OCI-LY7 (cell line): Measurements from ENCODE around the gene TNIK. TPM values are rescaled to one million over a fixed set of nuclear protein-coding genes. Genes with fewer than 3 reads are reported as not detected.

Experiments
- BruUV-seq: library from RNA; stranded (reverse); fragments of 400-500 nt; replicated peaks from 2 replicates; lab custom pipeline; 2021; lab: Mats Ljungman, UMichigan
- CTCF ChIA-PET: fragments of 300-600 bp; sonication (Branson Sonifier 250); formaldehyde crosslinking; loops from one replicate; lab custom pipeline; 2022; ENCODE audit warnings: antibody characterized with exemption; ENCODE audit not compliant: unreplicated experiment; lab: Charles Lee
- POLR2A ChIA-PET: fragments of 300-600 bp; sonication (Branson Sonifier 250); formaldehyde crosslinking; loops from one replicate; lab custom pipeline; 2022; ENCODE audit warnings: antibody characterized with exemption; lab: Charles Lee
- DNase-seq: peaks from one replicate; pipeline ENCODE4 v3.0.0-alpha.2; 2015; ENCODE audit warnings: low spot score
- H2AFZ ChIP-seq: fragments of 200-600 bp; sonication (generic), shearing (Covaris generic); 2 replicates; pipeline ENCODE4 v1.6.1; 2014; ENCODE audit warnings: mild to moderate bottlenecking, antibody characterized with exemption, low read length, moderate library complexity
- H3K27ac ChIP-seq: fragments of 200-600 bp; sonication (generic); 2 replicates; pipeline ENCODE4 v1.5.1; 2014; ENCODE audit warnings: mixed run types, low read depth, mild to moderate bottlenecking, moderate library complexity, low read length, inconsistent platforms; ENCODE audit not compliant: poor library complexity, severe bottlenecking
- H3K36me3 ChIP-seq: fragments of 200-600 bp; sonication (generic); 2 replicates; pipeline ENCODE4 v1.6.1; 2014; ENCODE audit warnings: mild to moderate bottlenecking, antibody characterized with exemption, low read length, moderate library complexity, mixed read lengths; ENCODE audit not compliant: insufficient read depth
- H3K4me1 ChIP-seq: fragments of 200-600 bp; sonication (generic); 2 replicates; pipeline ENCODE4 v1.5.1; 2014; ENCODE audit warnings: mild to moderate bottlenecking, low read length; ENCODE audit not compliant: insufficient read depth, poor library complexity, severe bottlenecking
- H3K4me2 ChIP-seq: fragments of 200-600 bp; sonication (generic); 2 replicates; pipeline ENCODE4 v1.6.1; 2014; ENCODE audit warnings: mild to moderate bottlenecking, low read length
- H3K4me3 ChIP-seq: fragments of 200-600 bp; sonication (generic); 2 replicates; pipeline ENCODE4 v1.5.1; 2014; ENCODE audit warnings: mild to moderate bottlenecking, low read depth, low read length; ENCODE audit not compliant: poor library complexity, severe bottlenecking
- H3K79me2 ChIP-seq: fragments of 200-600 bp; sonication (generic); 2 replicates; pipeline ENCODE4 v1.6.1; 2016; ENCODE audit warnings: low read depth, mild to moderate bottlenecking, low read length, moderate library complexity, mixed read lengths; ENCODE audit not compliant: insufficient read depth
- H3K9me2 ChIP-seq: fragments of 200-600 bp; sonication (generic); 2 replicates; pipeline ENCODE4 v1.6.1; 2016; ENCODE audit warnings: mild to moderate bottlenecking, low read length, mixed read lengths; ENCODE audit not compliant: insufficient read depth
- H3K9me3 ChIP-seq: fragments of 200-600 bp; sonication (generic); 2 replicates; pipeline ENCODE4 v1.6.1; 2014; ENCODE audit warnings: mild to moderate bottlenecking, mixed run types, low read length, mixed read lengths
- H4K20me1 ChIP-seq: fragments of 200-600 bp; sonication (generic); 2 replicates; pipeline ENCODE4 v1.6.1; 2014; ENCODE audit warnings: mild to moderate bottlenecking, antibody characterized with exemption, low read length, moderate library complexity, mixed read lengths; ENCODE audit not compliant: insufficient read depth
- EZH2phosphoT487 ChIP-seq: fragments of 200-600 bp; sonication (generic); IDR thresholded peaks from 2 replicates; pipeline ENCODE4 v1.6.1; 2018; ENCODE audit warnings: low read depth, borderline replicate concordance, mild to moderate bottlenecking, mixed run types, antibody characterized with exemption, low read length, moderate library complexity, mixed read lengths
- intact Hi-C: fragments of 100-400 bp; cut with micrococcal nuclease; formaldehyde crosslinking; loops from one replicate; pipeline ENCODE4 v1.10.0; 2022; ENCODE audit not compliant: unreplicated experiment
- total RNA-seq, 2 experiments: library from RNA; depleted of rRNA in 1 of 2; stranded (reverse); fragments of >200 nt in 1 of 2; shearing (Covaris generic) in 1 of 2; gene quantifications; 2 replicates each; pipeline ENCODE4 v1.2.3, GENCODE V29; 2014 to 2022
- TF ChIP-seq, protein P1 (sequence below): fragments of 200-600 bp; sonication (generic); conservative IDR thresholded peaks from 2 replicates; pipeline ENCODE4 v1.5.1; 2014; ENCODE audit warnings: mild to moderate bottlenecking, antibody characterized with exemption, low read length, moderate library complexity, mixed read lengths

Gene TNIK
- total RNA-seq, 2 experiments from 2014 or later, result not detected

- H3K9me2 ChIP-seq, result no peaks in the 10 kb centered on the region; the same call in 1 of the 2 replicates
- no peaks in the 10 kb centered on the region for H3K79me2 ChIP-seq
- H2AFZ ChIP-seq, result no peak overlapping the region
- H3K36me3 ChIP-seq, result no peaks in the 10 kb centered on the region
- no peaks in the 10 kb centered on the region for H4K20me1 ChIP-seq
- ChIA-PET CTCF (no interaction called here), POLR2A (no interaction called here)
- no peak overlapping the region for H3K27ac ChIP-seq
- H3K4me2 ChIP-seq, result no peak overlapping the region
- no TSS peak for BruUV-seq
- no peaks in the 10 kb centered on the region for H3K9me3 ChIP-seq
- TF ChIP-seq, protein P1, sequence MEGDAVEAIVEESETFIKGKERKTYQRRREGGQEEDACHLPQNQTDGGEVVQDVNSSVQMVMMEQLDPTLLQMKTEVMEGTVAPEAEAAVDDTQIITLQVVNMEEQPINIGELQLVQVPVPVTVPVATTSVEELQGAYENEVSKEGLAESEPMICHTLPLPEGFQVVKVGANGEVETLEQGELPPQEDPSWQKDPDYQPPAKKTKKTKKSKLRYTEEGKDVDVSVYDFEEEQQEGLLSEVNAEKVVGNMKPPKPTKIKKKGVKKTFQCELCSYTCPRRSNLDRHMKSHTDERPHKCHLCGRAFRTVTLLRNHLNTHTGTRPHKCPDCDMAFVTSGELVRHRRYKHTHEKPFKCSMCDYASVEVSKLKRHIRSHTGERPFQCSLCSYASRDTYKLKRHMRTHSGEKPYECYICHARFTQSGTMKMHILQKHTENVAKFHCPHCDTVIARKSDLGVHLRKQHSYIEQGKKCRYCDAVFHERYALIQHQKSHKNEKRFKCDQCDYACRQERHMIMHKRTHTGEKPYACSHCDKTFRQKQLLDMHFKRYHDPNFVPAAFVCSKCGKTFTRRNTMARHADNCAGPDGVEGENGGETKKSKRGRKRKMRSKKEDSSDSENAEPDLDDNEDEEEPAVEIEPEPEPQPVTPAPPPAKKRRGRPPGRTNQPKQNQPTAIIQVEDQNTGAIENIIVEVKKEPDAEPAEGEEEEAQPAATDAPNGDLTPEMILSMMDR, result no peak
- TF ChIP-seq EZH2phosphoT487, result no peak
- no peaks in the 10 kb centered on the region for H3K4me1 ChIP-seq
- H3K4me3 ChIP-seq, result no peak overlapping the region
- DNase-seq, result no peak
- intact Hi-C loops, result no loop called here
These were observed 2.0 kb upstream of the TNIK start for GRCh38 chr3:171462224-171462623.

- no peaks in the 10 kb centered on the region for H3K4me1 ChIP-seq
- H3K36me3 ChIP-seq, result no peaks in the 10 kb centered on the region
- POLR2A ChIA-PET, result no interaction called here
- no peaks in the 10 kb centered on the region for H4K20me1 ChIP-seq
- CTCF ChIA-PET, result no interaction called here
- TF ChIP-seq EZH2phosphoT487, result no peak
- TF ChIP-seq, protein P1, result no peak
- H3K27ac ChIP-seq, result no peak overlapping the region
- H3K4me2 ChIP-seq, result no peak overlapping the region
- no peak for DNase-seq
- no peak overlapping the region for H2AFZ ChIP-seq
- H3K4me3 ChIP-seq, result no peak overlapping the region
- intact Hi-C loops, result no loop called here
- no TSS peak for BruUV-seq
- no peaks in the 10 kb centered on the region for H3K79me2 ChIP-seq
- H3K9me2 ChIP-seq, result no peaks in the 10 kb centered on the region; the same call in 1 of the 2 replicates
- H3K9me3 ChIP-seq, result no peaks in the 10 kb centered on the region
These were observed 1.3 kb upstream of the TNIK start for GRCh38 chr3:171461525-171461917.

- no TSS peak for BruUV-seq
- Histone ChIP-seq H3K27ac (no peak overlapping the region), H2AFZ (no peak overlapping the region), H3K9me3 (no peaks in the 10 kb centered on the region), H3K4me3 (no peak overlapping the region), H3K4me1 (no peaks in the 10 kb centered on the region), H4K20me1 (no peaks in the 10 kb centered on the region), H3K79me2 (no peaks in the 10 kb centered on the region), H3K9me2 (no peaks in the 10 kb centered on the region; the same call in 1 of the 2 replicates), H3K36me3 (no peaks in the 10 kb centered on the region), H3K4me2 (peak overlapping the region; percentile 20; the same call in 1 of the 2 replicates)
- ChIA-PET CTCF (no interaction called here), POLR2A (no interaction called here)
- intact Hi-C loops, result no loop called here
- TF ChIP-seq EZH2phosphoT487, result no peak
- TF ChIP-seq, protein P1, result no peak
- no peak for DNase-seq
These were observed 720 bp upstream of the TNIK start for GRCh38 chr3:171460725-171461524.
